SH-SY5Y (cell line): ENCODE results near the gene NEK5.

Experiments used
- GATA2 ChIP-seq: IDR thresholded peaks from 2 replicates; pipeline ENCODE4 v1.6.1; 2011; ENCODE audit warnings: mild to moderate bottlenecking, low read depth, low read length
- GATA3 ChIP-seq: IDR thresholded peaks from 2 replicates; pipeline ENCODE4 v1.6.1; 2011; ENCODE audit warnings: low read depth, mild to moderate bottlenecking, low read length, moderate library complexity

DNA sequence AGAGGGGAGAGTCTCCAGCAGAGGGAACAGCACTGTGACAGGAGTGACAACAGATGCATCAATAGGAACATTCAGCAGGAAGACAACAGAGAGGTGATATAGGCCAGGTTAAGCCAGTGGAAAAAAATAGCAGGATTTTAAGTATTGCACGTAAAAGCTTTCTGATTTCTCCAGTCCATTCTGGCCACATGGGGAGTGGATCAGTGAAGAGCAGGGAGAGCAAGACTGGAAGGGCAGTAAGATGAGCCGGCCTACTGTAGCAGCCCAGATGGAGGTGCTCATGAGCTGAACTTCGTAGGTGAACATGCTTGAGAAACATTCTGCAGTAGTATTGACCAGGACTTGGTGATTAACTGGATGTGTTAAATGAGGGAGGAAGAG lies 102.6 kb downstream of the NEK5 start:
- TF ChIP-seq GATA3 (no peak), GATA2 (no peak)
